HG03558 (cell line): ENCODE measurements around the gene GEMIN5.

Experiments
- ATAC-seq: cut with Tn5 transposase; IDR thresholded peaks from one replicate; pipeline ENCODE4 v1.9.1; 2021; ENCODE audit warnings: moderate number of reproducible peaks; ENCODE audit not compliant: unreplicated experiment; ENCODE audit errors: extremely low read depth

The GEMIN5 gene

DNA sequence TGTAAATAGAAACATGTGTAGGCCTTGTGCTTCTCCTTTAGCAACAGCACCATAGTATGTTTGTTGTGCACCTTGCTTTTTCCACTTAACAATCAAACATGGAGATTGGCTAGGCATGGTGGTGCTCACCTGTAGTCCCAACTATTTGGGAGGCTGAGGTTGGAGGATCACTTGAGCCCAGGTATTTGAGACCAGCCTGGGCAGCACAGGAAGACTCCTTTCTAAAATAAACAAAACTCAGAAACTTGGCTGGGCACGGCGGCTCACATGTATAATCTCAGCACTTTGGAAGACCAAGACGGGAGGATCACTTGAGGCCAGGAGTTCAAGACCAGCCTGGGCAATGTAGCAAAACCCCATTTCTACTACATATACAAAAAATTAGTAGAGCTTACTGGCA lies 86.7 kb downstream of the GEMIN5 start:
- ATAC-seq: no peak

- no peak for ATAC-seq
Observed at GRCh38 chr5:154850255-154851062, 87.6 kb downstream of the GEMIN5 start, which contains the start of gene FAXDC2. TSS of gene FAXDC2 (minus strand) at chr5:154850603. CDS start at chr5:154838178, 12,425 bp downstream.

DNA sequence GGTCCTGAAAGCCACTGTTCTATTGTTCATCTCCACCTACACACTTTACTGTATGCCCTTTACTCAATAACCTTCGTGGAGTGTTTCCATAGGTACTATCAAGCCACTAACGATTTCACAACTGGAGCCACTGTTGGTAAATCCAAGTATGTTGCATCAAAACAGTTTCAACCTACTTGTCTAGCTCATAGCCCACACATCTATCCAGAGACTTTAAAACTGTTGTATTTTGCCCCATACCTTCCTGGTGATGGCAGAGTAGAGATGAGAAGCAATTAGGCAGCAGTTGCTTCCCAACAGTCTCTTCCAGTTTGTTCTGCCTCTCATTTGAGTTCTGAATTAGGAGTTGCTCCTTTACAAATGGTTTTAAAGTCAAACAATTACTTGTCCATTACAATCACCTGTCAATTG lies 88.2 kb downstream of the GEMIN5 start:
- ATAC-seq: no peak

- ATAC-seq: no peak
Observed at GRCh38 chr5:154849264-154849785, 88.7 kb downstream of the GEMIN5 start.

DNA sequence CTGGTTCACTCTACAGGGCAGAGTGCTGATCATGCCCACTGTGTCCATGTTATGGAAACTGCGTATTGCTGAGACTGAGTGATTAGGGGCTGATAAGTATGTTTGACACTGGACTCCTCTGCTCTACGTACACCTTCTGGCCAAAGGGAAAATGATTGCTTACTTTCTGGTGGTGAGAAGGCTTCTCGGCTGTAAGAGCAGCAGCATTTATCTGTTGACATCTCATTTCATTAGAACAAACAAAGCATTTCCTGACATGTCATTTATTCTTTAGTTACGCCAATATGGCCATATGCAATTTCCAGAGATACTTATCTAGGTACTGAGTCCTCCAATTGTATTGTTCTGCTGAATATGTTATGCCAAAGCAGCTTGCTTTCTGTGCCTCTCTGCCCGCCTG lies 93.2 kb downstream of the GEMIN5 start:
- no peak for ATAC-seq

GRCh38 chr5:154842689-154843530 lies 95.1 kb downstream of the GEMIN5 start:
- no peak for ATAC-seq

GRCh38 chr5:154841273-154841661 lies 96.7 kb downstream of the GEMIN5 start:
- no peak for ATAC-seq

- ATAC-seq: no peak
Observed at GRCh38 chr5:154840435-154841272, 97.4 kb downstream of the GEMIN5 start.
